ENCODE data around the gene SULT2A1. TPM values are rescaled to one million over a fixed set of nuclear protein-coding genes. Genes with fewer than 3 reads are reported as not detected.
A peak's percentile ranks its signal among the peaks of the same experiment; 100 is the strongest.
"Not testable (repeated sequence)": the region's sequence is repeated elsewhere in the genome, so short reads cannot be mapped to it uniquely, and the experiment has no call there.

SULT2A1 gene
- total RNA-seq, 1 donor from 2014 or later, result not detected

DNA sequence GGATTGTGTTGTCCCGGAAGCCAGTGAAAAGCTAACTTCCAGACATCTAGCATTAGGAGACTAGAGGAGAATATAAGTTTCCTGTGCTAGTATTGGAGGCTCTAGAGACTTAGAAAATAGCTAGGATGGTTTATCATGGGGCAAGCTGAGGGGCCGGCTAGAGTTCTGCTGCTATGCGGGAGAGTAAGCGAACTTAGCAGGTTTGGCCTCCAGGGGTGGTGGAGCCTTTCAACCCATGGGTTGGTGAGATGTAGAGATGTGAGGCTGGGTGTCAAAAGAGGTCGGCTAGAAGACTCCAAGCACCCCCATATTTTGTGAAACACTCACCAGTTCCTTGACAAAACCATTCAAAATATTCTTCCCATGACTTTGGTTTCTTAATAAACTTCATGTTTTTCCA is 4.4 kb downstream of the SULT2A1 start:
- no peaks in the 10 kb centered on the region for H3K4me1 Mint-ChIP-seq
- TF ChIP-seq, protein P1, sequence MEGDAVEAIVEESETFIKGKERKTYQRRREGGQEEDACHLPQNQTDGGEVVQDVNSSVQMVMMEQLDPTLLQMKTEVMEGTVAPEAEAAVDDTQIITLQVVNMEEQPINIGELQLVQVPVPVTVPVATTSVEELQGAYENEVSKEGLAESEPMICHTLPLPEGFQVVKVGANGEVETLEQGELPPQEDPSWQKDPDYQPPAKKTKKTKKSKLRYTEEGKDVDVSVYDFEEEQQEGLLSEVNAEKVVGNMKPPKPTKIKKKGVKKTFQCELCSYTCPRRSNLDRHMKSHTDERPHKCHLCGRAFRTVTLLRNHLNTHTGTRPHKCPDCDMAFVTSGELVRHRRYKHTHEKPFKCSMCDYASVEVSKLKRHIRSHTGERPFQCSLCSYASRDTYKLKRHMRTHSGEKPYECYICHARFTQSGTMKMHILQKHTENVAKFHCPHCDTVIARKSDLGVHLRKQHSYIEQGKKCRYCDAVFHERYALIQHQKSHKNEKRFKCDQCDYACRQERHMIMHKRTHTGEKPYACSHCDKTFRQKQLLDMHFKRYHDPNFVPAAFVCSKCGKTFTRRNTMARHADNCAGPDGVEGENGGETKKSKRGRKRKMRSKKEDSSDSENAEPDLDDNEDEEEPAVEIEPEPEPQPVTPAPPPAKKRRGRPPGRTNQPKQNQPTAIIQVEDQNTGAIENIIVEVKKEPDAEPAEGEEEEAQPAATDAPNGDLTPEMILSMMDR (conservative IDR thresholded peaks at IDR 0.05), result no peak
- no peak overlapping the region for H3K27ac Mint-ChIP-seq (ENCODE audit: unreplicated experiment)
- peaks cover 2% of the 10 kb centered on the region for H3K9me3 Mint-ChIP-seq
- no peak overlapping the region for H3K4me3 Mint-ChIP-seq
- peaks cover 16% of the 10 kb centered on the region for H3K27me3 Mint-ChIP-seq (ENCODE audit: low read depth)
- H3K36me3 Mint-ChIP-seq (ENCODE audit: low read depth), result no peaks in the 10 kb centered on the region
- no peak for DNase-seq (ENCODE audit: low read depth, low spot score)

DNA sequence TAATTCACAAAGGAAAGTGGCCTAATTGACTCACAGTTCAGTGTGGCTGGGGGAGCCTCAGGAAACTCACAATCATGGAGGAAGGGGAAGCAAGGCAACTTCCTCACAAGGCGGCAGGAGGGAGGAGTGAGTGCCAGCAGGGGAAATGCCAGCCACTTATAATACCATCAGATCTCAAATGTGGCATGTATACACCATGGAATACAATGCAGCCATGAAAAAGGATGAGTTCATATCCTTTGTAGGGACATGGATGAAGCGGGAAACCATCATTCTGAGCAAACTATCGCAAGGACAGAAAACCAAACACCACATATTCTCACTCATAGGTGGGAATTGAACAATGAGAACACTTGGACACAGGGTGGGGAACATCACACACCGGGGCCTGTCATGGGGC is 6.7 kb downstream of the SULT2A1 start:
- H3K4me1 Mint-ChIP-seq; H3K4me3 Mint-ChIP-seq; H3K9me3 Mint-ChIP-seq; DNase-seq (ENCODE audit: low read depth, low spot score); H3K27me3 Mint-ChIP-seq (ENCODE audit: low read depth); H3K27ac Mint-ChIP-seq (ENCODE audit: unreplicated experiment); H3K36me3 Mint-ChIP-seq (ENCODE audit: low read depth): not testable (repeated sequence)

DNA sequence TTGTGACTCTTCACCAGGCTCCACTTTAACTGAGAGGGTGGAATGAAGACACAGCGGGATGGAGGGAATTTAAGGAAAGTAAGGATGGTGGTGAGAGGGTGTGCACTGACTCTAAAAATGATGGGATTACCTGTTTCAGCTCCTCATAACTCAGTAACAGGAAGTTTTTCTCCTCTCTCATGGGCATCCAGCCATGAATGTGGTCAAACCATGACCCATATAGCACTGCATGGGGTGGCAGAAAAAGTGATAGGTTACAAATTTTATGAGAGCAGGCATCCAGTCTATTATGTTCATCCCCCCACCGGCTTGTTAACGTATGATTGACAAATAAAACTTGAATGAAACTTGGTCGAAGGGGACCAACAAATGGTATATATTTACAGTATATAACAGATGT is 7.2 kb downstream of the SULT2A1 start:
- H3K27ac Mint-ChIP-seq (ENCODE audit: unreplicated experiment), result no peak overlapping the region
- H3K4me1 Mint-ChIP-seq, result no peaks in the 10 kb centered on the region
- TF ChIP-seq, protein P1 (conservative IDR thresholded peaks at IDR 0.05), result no peak
- DNase-seq (ENCODE audit: low read depth, low spot score), result no peak
- no peaks in the 10 kb centered on the region for H3K36me3 Mint-ChIP-seq (ENCODE audit: low read depth)
- peaks cover 4% of the 10 kb centered on the region for H3K27me3 Mint-ChIP-seq (ENCODE audit: low read depth)
- H3K9me3 Mint-ChIP-seq, result peaks cover 2% of the 10 kb centered on the region
- no peak overlapping the region for H3K4me3 Mint-ChIP-seq

DNA sequence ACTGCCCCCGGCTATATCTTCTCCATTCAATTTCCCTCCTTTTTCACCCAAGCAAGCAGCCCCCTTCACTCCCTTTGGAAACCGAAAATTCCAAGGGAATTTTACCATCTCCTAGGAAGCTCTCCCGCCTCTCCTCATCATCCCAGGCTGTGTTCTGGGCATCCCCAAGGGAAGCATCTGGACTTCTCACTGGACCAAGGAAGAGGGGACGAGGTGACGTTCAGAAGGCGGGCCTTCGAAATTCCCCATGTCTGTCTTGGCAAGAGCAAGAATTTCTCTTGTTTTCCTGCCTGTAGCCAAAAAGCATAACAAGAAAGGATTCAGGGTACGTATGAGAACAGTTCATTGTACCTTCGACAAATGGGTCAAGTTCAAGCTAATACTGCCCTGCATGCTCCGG is 20.9 kb downstream of the SULT2A1 start:
- no peak overlapping the region for H3K27ac Mint-ChIP-seq (ENCODE audit: unreplicated experiment)
- no peak overlapping the region for H3K4me3 Mint-ChIP-seq
- peaks cover 6% of the 10 kb centered on the region for H3K4me1 Mint-ChIP-seq
- TF ChIP-seq, protein P1 (conservative IDR thresholded peaks at IDR 0.05), result no peak
- no peak for DNase-seq (ENCODE audit: low read depth, low spot score)
- H3K36me3 Mint-ChIP-seq (ENCODE audit: low read depth), result no peaks in the 10 kb centered on the region
- no peaks in the 10 kb centered on the region for H3K27me3 Mint-ChIP-seq (ENCODE audit: low read depth)
- H3K9me3 Mint-ChIP-seq, result no peaks in the 10 kb centered on the region

DNA sequence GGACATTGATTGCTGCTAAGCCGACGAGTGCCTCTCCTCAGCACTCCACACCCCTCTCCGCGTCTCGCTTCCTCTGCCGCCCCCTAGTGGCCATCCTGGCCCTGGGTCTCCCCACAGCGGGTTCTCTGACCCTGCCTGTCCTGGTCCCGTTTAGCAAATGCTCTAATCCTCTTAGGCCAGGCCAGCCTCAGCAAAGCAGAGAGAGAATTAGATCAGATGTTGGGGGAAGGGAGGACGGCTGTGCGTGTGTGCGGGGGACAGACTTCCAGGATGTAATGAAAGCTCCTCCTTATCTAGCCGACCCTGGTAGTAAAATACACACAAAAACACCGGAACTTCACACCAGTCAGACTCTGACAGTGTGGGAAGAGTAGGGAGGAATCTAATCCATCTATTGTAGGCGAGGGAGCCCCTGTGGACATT is 22.6 kb downstream of the SULT2A1 start:
- H3K36me3 Mint-ChIP-seq (ENCODE audit: low read depth), result no peaks in the 10 kb centered on the region
- no peaks in the 10 kb centered on the region for H3K27me3 Mint-ChIP-seq (ENCODE audit: low read depth)
- DNase-seq (ENCODE audit: low read depth, low spot score), result peak; percentile 100
- H3K4me3 Mint-ChIP-seq, result no peak overlapping the region
- H3K9me3 Mint-ChIP-seq, result no peaks in the 10 kb centered on the region
- no peak overlapping the region for H3K27ac Mint-ChIP-seq (ENCODE audit: unreplicated experiment)
- H3K4me1 Mint-ChIP-seq, result peaks cover 3% of the 10 kb centered on the region
- TF ChIP-seq, protein P1 (conservative IDR thresholded peaks at IDR 0.05), result peak; percentile 99

DNA sequence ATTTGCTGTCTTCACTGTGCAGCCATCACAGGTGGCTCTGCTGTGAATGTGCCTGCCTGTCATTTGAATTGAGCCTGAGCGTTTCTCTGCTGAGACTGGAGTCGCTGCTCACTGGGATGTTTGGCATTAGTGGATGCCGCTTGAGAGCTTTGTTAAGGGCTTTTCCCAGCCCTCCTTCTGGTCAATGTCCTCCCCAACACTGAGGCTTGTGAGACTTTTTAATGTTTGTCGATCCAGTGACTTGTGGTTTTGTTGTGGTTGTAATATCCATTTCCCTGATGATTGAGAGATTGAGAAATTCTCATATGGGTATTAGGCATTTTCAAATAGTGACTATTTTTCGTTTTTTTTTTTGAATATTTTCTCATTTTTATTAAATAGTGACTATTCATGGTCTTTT is 24.5 kb downstream of the SULT2A1 start:
- Mint-ChIP-seq H3K27me3 (ENCODE audit: low read depth) (no peaks in the 10 kb centered on the region), H3K27ac (ENCODE audit: unreplicated experiment) (no peak overlapping the region), H3K4me3 (no peak overlapping the region), H3K36me3 (ENCODE audit: low read depth) (no peaks in the 10 kb centered on the region), H3K9me3 (no peaks in the 10 kb centered on the region), H3K4me1 (peaks cover 3% of the 10 kb centered on the region)
- DNase-seq (ENCODE audit: low read depth, low spot score), result no peak
- TF ChIP-seq, protein P1 (conservative IDR thresholded peaks at IDR 0.05), result no peak
